GM19240 (cell line): ENCODE results near the gene RBFOX1.

Source experiments
- DNase-seq: peaks from one replicate; pipeline ENCODE4 v3.0.0; 2011; ENCODE audit warnings: low spot score; ENCODE audit not compliant: insufficient read length

The RBFOX1 gene

DNA sequence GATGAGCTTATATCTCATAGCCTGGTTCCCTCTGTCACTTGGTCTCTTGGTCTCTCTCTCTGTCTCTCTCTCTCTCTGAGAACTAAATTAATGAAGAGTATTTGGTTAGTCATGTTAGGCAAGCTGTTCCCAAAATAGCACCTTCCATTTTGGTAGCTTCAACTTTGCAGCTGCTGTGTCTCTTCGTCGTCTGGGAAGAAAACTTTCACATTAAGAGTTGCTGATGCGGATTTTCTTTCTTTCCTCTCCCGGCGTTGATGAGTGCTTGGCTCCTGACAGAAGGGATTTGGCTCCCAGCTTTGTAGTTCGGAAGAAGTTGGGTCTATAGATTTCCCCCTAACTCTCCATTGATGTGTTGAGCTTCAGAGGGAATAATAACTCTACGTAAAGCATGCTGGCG lies at the start of gene RBFOX1:
Gene RBFOX1, plus strand, starts transcription at position 235 of the 400 bp plus-strand sequence.
- no peak for DNase-seq

DNA sequence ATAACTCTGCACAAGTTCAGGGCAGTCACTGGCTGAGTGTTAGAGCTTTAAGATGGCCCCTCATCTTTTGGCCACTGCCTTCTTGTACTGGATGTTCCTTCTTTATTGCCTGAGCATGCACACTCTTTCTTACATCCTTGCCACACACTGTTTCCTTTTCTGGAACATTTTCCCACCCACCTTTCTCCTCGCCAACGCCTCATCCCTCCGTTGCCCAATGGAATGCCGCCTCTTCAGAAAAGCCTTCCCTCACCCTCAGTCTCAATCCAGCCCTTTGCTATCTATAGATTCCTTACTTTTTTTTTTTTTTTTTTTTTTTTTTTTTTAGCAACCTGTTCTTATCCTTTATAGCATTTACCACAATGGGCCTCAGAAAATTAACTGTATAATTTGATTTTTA lies 47.9 kb upstream of the RBFOX1 start:
- no peak for DNase-seq

DNA sequence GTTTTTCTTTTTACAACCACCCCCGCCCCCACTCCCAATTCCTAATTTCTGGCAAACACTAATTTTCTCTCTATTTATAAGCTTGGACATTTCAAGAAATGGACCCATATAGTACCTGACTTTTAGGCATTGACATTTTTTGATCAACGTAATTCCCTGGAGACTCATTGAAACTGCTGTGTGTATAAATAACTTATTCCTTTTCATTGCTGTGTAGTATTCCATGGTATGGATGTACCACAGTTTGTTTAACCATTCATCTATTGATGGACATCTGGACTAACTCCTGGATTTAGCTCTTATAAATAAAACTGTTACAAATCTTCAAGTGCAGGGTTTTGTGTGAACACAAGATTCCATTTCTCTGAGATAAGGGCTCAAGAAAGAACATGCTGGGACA lies 47.1 kb upstream of the RBFOX1 start:
- no peak for DNase-seq

DNA sequence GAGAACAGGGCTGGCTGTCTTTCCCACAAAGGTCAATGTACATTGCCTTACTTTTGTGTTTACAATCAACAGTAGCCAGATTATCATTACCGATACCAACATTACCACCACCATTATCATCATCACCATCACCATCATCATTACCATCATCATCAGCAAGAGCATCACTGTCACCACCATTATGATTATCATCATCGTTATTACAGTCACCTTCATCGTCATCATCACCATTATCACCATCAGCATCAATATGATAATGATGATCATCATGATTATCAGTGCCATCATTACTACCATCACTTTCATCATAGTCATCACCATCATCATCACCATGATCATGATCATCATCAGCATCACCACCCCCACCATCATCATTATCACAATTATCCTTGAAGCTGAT lies 43.3 kb upstream of the RBFOX1 start:
- no peak for DNase-seq

DNA sequence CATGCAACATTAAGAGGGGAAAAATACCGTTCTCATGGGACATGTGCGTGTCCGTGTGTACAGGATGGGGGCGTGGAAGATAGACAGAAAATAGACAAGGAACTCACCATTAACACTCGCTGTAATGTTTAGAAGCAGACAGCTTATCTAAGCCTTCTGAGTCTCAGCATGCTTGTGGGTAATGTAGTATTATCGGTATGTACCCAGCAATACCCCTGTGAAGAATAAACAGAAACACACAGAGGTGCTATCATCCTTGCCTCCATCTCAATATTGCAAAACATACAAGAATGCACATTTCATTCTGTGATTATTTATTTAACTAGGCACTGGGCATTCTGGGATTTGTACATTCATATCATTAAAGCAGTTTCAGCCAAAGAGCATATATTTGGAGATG lies 42.0 kb upstream of the RBFOX1 start:
- no peak for DNase-seq

DNA sequence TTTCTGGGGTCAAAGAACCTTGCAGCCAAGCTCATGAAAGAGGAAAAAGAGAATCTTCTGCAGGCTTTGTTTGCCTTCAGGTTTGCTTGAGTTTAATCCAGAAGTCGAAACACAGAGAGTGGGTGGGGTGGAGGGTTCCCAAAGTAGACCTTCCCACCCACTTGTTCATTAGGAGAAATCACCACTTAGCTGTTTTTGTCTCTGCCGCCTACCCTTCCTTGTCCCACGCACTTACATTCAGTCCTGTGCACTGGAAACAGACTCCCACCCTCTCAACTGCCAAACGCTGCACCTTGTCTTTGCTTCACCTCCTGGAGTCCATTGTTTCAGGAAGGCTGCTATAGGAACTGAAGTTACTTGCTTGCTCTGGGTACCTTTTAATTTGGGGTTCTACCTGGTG lies 38.6 kb upstream of the RBFOX1 start:
- DNase-seq: no peak

DNA sequence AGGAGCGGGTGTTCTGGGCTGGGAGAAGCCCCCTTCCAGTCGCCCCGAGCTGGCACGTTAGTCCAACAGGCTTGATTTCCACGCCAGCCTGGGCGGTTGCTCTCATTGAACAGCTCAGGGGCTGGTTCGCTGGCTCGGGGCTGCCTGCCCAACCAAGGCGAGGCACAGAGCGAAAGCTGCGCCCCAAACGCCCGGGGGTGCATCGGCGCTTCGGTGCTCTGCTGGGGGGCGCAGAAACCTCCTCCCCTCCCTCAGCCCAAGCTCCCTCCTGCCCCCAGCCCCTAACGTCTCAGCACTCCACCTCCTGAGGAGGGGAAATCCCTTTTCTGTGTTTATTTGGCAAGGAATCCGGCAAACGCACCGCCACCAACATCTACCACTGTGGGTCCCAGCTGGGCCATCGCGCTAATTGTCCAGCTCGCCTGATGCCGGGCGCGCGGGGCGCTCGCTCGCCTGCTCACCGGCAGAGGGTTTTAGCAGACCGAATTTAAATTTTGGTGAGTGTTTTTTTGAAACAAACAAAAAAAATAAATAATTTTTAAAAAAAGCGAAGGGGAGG lies 29.5 kb upstream of the RBFOX1 start:
- no peak for DNase-seq

DNA sequence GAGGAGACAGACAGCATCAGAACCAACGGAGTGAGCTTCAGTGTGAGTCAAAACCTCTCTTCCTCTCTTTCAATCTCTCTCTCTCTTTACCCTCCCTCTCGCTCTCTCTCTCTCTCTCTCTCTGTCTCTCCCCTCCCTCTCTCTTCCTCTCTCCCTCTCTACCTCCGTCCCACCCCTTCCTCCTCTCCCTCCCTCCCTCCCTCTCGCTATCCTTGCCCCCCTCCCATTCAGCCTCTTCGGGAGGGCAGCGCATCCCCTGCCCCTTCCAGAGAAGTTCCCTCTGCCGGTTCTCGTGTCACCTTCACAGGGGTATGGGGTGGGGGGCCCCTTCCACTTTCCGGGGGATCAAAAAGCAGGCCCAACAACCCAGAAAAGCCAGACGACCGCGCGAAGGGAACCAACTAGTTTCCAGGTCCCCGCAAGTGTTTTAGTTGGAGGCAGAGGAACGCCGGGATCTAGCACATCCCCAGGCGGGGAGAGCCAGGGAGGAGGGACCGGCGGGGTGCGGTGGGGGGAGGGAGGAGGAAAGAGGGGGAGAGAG lies 28.9 kb upstream of the RBFOX1 start:
- no peak for DNase-seq

DNA sequence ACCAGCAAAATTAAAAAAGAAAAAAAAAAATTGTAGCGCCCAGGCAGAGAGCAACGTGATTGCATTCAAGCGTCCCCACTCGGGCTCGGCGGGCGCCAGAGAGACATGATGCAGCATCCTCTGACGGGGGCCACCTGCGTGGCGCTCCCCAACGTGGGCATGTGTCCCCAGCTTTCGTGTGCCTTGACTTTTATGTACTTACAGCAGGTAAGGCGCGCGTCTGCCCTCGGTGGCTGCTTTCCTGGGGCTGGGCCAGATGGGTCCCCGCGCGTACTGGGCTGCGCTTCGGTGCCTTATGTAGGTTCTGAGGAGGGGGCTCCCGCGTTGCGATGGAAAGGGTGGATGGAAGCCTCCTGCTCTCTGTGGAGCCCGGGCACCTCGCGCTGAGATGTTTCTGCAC lies 28.4 kb upstream of the RBFOX1 start:
- no peak for DNase-seq

DNA sequence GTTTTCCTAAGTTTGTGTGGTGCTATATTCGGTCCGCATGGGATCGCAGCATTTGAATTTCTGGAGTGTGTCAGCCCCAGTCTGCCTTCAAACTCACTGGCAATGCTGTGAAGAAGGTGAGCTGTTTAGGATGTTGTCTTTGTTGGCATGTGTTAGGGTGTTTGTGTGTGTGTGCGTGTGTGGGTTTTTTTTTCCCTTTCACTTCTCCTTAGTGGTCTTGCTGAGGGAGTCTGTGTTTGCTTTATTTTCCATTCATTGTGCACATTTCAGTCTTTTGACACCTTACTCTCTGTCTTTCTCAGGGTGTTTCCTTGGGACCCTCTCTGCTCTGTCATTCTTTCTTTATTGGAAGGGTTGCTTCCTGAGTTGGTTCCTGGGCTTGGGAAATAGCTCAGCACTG lies 27.7 kb upstream of the RBFOX1 start:
- no peak for DNase-seq

DNA sequence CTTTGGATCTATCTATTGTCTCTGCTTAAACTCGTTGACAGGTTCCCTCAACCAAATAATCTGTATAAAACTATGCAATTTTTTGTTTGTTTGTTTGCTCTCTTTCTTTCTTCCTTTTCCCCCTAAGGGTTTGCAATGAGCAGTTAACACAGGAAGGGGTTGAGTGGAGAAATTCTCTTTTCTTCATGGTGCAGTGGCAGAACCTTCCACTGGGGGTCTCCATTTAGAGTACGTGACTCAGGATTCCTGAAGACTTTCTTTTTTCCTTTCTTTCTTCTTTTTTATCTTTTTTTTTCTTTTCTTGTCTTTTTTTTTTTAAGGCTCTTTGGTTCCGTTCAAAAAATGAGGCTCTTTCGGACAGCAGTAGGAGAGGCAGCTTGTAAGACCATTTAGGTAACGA lies 19.5 kb upstream of the RBFOX1 start:
- DNase-seq: no peak

DNA sequence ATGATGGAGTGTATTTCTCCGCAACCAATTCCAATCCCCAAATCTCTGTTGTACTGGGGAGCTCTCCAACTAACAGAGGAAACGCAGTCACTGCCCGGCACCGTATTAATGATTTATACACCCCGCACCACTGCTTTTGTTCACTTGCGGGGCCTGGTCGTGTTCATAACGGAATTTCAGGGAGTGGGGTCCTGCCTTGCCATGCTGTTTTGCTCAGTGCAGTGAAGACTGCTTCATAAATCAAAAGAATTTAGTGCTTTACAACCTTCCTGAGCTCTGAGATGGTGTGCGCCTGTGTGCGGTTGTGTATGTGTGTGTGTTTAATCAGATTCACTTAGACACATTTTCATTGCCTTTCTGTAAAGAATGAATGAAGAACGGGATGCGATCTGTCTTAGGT lies 18.5 kb upstream of the RBFOX1 start:
- DNase-seq: no peak

DNA sequence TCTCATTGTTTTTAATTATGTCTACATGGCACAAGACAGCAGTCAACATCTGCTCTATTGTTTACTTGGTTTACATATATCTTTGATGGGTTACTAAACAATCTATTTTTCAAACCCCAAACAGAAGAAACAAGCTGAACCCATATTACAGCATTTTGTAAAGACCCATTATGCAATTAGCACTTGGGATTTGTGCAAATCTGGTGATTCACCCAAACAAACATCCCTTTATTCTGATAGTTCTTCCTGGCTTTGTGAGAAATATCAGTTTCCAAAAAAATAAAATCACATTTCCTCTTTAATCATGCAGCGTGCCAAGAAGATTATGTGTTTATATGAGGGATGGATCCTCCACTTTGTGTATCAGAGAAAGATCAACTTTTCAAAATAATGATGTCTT lies 16.8 kb upstream of the RBFOX1 start:
- DNase-seq: no peak

DNA sequence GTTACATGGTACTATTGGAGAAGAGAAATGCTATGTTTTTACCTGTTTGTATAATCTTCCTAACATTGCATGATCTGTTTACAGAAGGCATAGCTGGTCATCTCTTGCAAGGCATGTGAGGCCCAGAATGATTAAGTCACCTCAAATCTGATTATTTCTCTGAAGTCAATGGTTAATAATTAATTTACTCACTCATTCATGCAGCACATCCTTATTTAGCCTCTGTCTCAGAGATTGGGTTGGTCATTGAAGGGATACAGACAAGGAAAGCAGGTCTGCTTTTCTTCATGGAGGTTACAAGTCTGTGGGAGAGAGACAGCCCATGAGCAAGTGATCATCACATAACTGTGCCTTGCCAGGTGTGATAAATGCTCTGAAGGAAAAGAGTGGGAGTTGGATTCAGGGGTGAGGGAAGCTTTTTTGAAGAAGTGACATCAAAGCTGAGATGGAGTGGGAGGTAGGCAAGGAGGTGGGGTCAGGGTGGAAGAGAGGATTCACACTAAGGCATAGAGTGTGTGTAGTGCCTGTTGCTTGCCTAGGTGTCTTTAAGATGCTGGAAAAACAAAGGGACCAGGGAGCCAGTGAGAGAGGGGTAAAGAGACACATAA lies 16.3 kb upstream of the RBFOX1 start:
- no peak for DNase-seq

DNA sequence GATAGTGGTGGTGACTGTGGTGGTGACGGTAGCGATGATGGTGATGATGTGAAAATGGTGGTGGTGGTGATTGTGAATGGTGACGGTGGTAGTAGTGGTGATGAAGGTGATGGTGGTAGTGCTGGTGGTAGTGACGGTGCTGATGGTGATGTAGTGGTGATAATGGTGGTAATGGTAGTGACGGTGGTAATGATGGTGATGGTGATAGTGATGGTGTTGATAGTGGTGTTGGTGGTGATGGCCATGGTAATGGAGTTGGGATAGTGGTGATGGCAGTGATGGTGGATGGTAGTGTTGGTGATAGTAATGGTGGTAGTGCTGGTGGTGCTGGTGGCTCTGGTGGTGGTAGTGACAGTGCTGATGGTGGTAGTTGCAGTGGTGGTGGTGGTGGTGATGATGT lies 14.7 kb upstream of the RBFOX1 start:
- DNase-seq: no peak

DNA sequence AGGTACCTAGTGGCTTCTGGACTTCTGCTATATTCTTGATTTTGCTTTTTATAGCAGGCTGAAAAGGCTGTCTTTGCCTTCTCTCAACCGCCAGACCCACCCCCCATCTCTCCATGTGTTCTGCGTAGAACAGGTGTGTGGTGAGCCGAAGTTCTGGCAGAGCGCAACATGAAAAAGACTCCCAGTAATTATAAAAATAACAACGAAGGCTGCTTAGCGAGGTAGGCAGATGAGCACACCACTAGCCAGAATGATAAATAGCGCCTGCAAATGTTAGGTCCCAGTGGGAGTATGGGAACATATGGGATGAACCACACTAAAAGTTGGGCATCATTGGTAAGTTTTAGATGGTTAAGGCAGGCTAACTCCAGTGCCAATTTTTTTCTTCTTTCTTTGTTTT lies 14.0 kb upstream of the RBFOX1 start:
- no peak for DNase-seq

DNA sequence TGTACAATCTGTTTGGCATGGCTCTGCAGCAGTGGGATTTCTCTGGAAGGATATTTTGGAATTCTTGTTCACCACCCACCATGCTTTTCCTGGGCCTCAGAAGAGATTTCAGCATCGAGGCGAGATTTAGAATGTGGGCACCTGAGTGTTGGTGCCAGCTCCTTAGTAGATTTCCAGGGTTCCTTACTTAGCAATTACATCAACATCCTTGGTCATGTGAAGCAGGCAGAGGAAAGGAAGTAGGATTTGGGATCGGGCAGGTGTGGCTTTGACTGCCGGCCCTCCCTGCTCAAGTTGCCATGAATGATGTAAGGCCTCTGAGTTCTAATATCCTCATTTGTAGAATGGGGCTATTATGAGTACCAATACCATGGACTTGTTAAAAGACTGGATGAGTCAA lies 13.1 kb upstream of the RBFOX1 start:
- no peak for DNase-seq

DNA sequence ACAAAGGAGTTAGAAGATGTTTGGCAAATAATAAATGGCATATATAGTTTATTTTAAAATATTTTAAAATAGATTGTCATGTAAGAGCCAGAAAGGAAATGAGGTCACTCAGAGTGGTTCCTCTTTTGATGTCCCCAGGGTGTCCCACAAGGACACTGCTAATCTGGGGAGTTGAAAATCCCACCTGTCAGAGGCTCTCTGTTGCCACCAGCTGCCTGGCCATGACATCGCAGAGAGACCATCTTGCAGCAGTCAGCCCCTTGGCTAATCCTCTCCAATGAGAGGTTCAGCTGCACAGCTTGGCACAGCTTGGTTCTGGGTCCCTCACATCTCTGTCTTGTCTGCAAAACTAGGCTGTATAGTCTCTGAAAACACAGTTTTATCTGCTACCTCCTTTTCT lies 11.0 kb upstream of the RBFOX1 start:
- DNase-seq: no peak

DNA sequence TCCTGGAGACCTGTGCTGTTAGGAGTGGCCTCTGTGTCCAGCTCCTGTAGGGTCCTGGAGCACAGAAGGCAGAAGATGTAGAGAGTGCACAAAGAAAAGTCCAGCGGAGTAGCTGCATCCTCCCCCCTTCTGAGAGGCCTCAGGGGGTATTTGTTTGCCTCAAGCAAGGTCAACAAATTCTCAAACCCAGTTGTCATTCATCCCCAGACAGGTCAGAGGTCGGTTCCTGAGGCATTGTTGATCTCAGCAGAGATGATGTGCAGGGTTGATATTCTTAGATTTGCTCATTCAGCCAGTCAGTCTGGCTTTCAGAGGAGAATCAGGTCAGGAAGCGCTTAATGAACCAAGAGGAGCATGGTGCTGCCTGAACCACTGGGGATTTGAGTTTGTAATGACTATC lies 8.3 kb upstream of the RBFOX1 start:
- DNase-seq: no peak

DNA sequence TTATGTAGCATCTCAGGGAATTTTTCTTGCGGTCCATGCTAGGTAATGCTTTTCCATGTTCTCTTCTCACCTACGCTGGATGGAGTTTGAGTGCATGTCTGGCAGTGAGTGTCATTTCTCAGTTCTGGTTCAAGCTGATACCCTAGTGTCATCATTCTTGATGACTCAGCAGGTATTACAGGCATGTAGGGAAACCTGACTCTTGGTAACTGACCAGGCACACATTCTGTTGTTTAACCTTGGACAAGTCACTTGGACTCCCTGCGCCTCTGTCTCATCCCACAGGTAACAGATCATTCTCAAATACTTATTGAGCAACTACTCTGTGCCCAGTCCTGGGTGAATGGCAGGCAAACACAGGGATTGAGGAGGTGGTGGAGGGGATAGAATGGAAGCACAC lies 6.8 kb upstream of the RBFOX1 start:
- no peak for DNase-seq

DNA sequence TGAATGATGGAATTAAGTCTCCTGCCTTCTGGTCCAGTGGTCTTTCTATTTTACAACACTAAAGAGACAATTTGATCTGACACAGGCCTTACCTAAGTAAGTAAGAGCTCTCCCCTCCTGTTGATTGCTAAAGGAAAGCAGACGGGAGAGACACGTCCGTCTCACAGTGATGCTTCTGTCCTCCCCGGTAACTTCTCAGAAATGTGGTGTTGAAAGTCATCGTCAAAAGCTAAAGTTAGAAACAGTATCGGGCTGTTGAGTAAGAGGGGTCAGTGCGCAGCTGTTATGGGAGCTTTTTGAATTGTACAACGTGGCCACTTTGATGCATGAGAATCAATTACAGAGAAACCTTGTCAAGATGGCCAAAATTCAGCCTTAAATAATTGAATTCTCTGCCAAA lies 1.9 kb upstream of the RBFOX1 start:
- DNase-seq: no peak

DNA sequence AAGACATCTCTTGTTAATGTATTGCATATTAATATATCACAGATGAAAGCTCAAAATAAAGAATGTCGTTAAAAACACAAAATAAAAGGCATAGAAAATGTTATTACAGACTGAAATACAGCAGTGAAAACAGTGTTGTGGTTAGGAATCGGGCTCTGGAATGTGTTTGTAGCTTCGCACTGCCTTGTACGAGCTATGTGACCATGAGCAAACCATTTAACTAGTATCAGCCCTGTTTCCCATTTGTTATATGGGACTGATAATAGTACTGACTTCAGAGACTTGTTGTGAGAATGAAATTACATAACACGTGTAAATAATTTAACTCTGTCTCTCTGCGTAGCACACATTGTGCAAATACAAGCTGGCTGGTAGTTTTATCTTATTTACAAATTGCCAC lies 648 bp upstream of the RBFOX1 start:
- no peak for DNase-seq

DNA sequence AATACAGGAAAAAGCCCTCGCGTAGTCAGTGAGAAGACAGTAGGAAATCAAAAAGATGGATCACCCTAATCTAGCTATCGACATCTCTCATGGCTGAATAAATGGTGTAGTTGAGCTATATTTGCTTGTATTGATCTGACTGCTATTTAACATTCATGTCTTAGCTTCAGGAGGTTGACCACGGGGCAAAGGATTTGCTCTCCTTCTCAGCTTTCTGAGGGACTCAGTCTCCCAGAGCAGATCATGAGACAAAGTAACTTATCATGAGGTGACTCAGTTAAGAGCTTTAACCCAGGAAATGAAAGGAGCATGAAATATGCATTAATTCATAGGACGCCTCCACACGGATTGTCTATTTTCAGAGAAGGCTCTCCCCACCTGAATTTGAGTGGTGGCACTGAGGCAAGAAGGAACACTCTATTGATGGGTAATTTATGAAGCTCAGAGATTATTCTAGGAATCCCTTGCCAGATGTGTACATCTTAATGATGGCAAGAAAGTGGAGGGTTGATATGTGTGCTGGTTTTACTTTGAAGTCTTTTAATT lies 608 bp downstream of the RBFOX1 start:
- DNase-seq: no peak
